MM.1S (cell line): ENCODE data around the gene GSDMA.

Experiments
- DNase-seq: peaks from one replicate; pipeline ENCODE4 v3.0.0-alpha.2; 2015
- H2AFZ ChIP-seq: fragments of 300-600 bp; sonication (generic); 2 replicates; pipeline ENCODE4 v1.6.0; 2016; ENCODE audit warnings: antibody characterized with exemption, low read length
- H3F3A ChIP-seq: fragments of 300-600 bp; sonication (generic); 2 replicates; pipeline ENCODE4 v1.6.1; 2016; ENCODE audit warnings: mild to moderate bottlenecking, antibody characterized with exemption, low read length, moderate library complexity, mixed read lengths; ENCODE audit not compliant: insufficient read depth
- H3K27ac ChIP-seq: fragments of 300-600 bp; sonication (generic); 2 replicates; pipeline ENCODE4 v1.5.1; 2016; ENCODE audit warnings: mild to moderate bottlenecking, low read length
- H3K27me3 ChIP-seq: fragments of 300-600 bp; sonication (generic); replicated peaks from 2 replicates; pipeline ENCODE4 v1.6.0; 2016; ENCODE audit warnings: low read length; ENCODE audit not compliant: insufficient read depth
- H3K36me3 ChIP-seq: fragments of 300-600 bp; sonication (generic); replicated peaks from 2 replicates; pipeline ENCODE4 v1.6.1; 2016; ENCODE audit warnings: mild to moderate bottlenecking, low read length, mixed read lengths; ENCODE audit not compliant: insufficient read depth
- H3K4me1 ChIP-seq: fragments of 300-600 bp; sonication (generic); 2 replicates; pipeline ENCODE4 v1.6.1; 2016; ENCODE audit warnings: low read length, mixed read lengths
- H3K4me2 ChIP-seq: fragments of 300-600 bp; sonication (generic); 2 replicates; pipeline ENCODE4 v1.6.0; 2016; ENCODE audit warnings: low read depth, low read length
- H3K4me3 ChIP-seq: fragments of 300-600 bp; sonication (generic); 2 replicates; pipeline ENCODE4 v1.5.1; 2016; ENCODE audit warnings: low read length, mixed read lengths
- H3K79me2 ChIP-seq: fragments of 300-600 bp; sonication (generic); 2 replicates; pipeline ENCODE4 v1.6.1; 2016; ENCODE audit warnings: mixed run types, low read length, mixed read lengths
- H3K9ac ChIP-seq: fragments of 300-600 bp; sonication (generic); 2 replicates; pipeline ENCODE4 v1.6.1; 2016; ENCODE audit warnings: low read length, mixed read lengths
- H3K9me2 ChIP-seq: fragments of 300-600 bp; sonication (generic); replicated peaks from 2 replicates; pipeline ENCODE4 v1.6.1; 2016; ENCODE audit warnings: mild to moderate bottlenecking, low read length, mixed read lengths; ENCODE audit not compliant: insufficient read depth
- H3K9me3 ChIP-seq: fragments of 300-600 bp; sonication (generic); replicated peaks from 2 replicates; pipeline ENCODE4 v1.6.1; 2016; ENCODE audit warnings: mild to moderate bottlenecking, low read length, mixed read lengths; ENCODE audit not compliant: insufficient read depth
- H4K20me1 ChIP-seq: fragments of 300-600 bp; sonication (generic); 2 replicates; pipeline ENCODE4 v1.6.1; 2016; ENCODE audit warnings: mild to moderate bottlenecking, low read length, moderate library complexity, mixed read lengths; ENCODE audit not compliant: insufficient read depth
- EZH2 ChIP-seq: fragments of 300-600 bp; sonication (generic); optimal IDR thresholded peaks from 2 replicates; pipeline ENCODE3; 2017; ENCODE audit warnings: low read depth, mild to moderate bottlenecking, antibody characterized with exemption, low read length, mixed read lengths
- EZH2phosphoT487 ChIP-seq: fragments of 300-600 bp; sonication (generic); IDR thresholded peaks from 2 replicates; pipeline ENCODE4 v1.6.1; 2018; ENCODE audit warnings: antibody characterized with exemption, low read length
- TF ChIP-seq, protein P1 (sequence below): fragments of 300-600 bp; sonication (generic); IDR thresholded peaks from 2 replicates; pipeline ENCODE4 v1.5.1; 2016; ENCODE audit warnings: antibody characterized with exemption, low read length, mixed read lengths

The GSDMA gene

DNA sequence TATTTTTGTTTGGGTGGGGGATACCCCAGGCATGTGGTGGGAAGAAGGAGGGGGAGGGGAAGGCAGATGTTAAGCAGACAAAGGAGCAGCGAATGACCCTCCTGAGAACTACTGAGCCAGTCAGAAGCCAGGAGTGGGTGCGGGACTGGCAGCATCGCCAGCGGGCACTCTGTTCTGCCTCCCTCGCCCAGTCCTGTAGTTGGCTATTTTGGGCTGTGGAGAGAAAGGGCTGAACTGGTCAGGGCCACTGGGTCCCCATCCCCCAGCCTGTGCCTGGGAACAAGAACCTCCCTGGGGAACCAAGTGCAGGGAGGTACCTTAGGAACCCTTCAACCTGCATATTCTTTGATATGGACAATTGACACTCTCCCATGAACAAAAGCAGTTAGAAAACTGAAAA lies 28.9 kb upstream of the GSDMA start:
- Histone ChIP-seq H3K4me2 (no peak overlapping the region), H4K20me1 (no peaks in the 10 kb centered on the region), H3F3A (no peaks in the 10 kb centered on the region), H3K4me1 (peaks cover 10% of the 10 kb centered on the region), H3K79me2 (no peaks in the 10 kb centered on the region), H3K9me3 (no peaks in the 10 kb centered on the region), H3K36me3 (no peaks in the 10 kb centered on the region), H3K9ac (no peak overlapping the region), H3K27ac (no peak overlapping the region), H2AFZ (no peak overlapping the region), H3K27me3 (no peaks in the 10 kb centered on the region), H3K4me3 (no peak overlapping the region), H3K9me2 (no peaks in the 10 kb centered on the region)
- TF ChIP-seq EZH2phosphoT487 (no peak), EZH2 (no peak)
- TF ChIP-seq, protein P1, sequence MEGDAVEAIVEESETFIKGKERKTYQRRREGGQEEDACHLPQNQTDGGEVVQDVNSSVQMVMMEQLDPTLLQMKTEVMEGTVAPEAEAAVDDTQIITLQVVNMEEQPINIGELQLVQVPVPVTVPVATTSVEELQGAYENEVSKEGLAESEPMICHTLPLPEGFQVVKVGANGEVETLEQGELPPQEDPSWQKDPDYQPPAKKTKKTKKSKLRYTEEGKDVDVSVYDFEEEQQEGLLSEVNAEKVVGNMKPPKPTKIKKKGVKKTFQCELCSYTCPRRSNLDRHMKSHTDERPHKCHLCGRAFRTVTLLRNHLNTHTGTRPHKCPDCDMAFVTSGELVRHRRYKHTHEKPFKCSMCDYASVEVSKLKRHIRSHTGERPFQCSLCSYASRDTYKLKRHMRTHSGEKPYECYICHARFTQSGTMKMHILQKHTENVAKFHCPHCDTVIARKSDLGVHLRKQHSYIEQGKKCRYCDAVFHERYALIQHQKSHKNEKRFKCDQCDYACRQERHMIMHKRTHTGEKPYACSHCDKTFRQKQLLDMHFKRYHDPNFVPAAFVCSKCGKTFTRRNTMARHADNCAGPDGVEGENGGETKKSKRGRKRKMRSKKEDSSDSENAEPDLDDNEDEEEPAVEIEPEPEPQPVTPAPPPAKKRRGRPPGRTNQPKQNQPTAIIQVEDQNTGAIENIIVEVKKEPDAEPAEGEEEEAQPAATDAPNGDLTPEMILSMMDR, result no peak
- no peak for DNase-seq

DNA sequence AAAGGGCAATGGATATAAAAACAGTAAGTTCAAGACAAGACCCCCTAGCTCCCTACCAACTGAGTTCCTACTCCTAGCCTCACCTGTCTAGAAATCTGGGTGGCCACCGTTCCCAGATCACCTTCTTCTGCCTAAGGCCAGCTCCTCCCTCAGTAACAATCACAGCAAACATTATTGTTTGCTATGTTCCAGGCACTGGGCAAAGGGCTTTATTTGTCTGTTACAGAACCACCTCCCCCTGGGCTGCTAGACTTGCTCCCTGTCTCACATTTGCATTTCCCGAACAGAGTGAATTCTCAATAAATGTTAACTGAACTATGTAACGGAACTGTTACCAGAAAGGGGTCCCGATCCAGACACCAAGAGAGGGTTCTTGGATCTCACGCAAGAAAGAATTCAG lies 28.5 kb upstream of the GSDMA start:
- Histone ChIP-seq H3K9ac (no peak overlapping the region), H3K4me3 (no peak overlapping the region), H2AFZ (no peak overlapping the region), H3K27ac (no peak overlapping the region), H3K27me3 (no peaks in the 10 kb centered on the region), H3K9me3 (no peaks in the 10 kb centered on the region), H4K20me1 (no peaks in the 10 kb centered on the region), H3K79me2 (no peaks in the 10 kb centered on the region), H3K4me1 (peaks cover 10% of the 10 kb centered on the region), H3K36me3 (no peaks in the 10 kb centered on the region), H3F3A (0 out of 2 replicates have a peak, but pooled peaks cover 2% of the 10 kb centered on the region), H3K4me2 (no peak overlapping the region), H3K9me2 (no peaks in the 10 kb centered on the region)
- no peak for TF ChIP-seq EZH2
- TF ChIP-seq EZH2phosphoT487, result no peak
- TF ChIP-seq, protein P1, result no peak
- DNase-seq, result no peak

GRCh38 chr17:39935909-39936308 lies 26.9 kb upstream of the GSDMA start:
- no peak overlapping the region for H3K4me3 ChIP-seq
- no peaks in the 10 kb centered on the region for H3K79me2 ChIP-seq
- no peaks in the 10 kb centered on the region for H3K9me3 ChIP-seq
- H3K4me2 ChIP-seq, result no peak overlapping the region
- H3K27ac ChIP-seq, result no peak overlapping the region
- H4K20me1 ChIP-seq, result no peaks in the 10 kb centered on the region
- peaks cover 15% of the 10 kb centered on the region for H3F3A ChIP-seq
- no peaks in the 10 kb centered on the region for H3K36me3 ChIP-seq
- no peak for DNase-seq
- H3K9me2 ChIP-seq, result no peaks in the 10 kb centered on the region
- H2AFZ ChIP-seq, result no peak overlapping the region
- H3K27me3 ChIP-seq, result no peaks in the 10 kb centered on the region
- TF ChIP-seq, protein P1, result no peak
- TF ChIP-seq EZH2, result no peak
- no peak for TF ChIP-seq EZH2phosphoT487
- peaks cover 16% of the 10 kb centered on the region for H3K4me1 ChIP-seq
- no peak overlapping the region for H3K9ac ChIP-seq
